Measurements from ENCODE around the gene KAT2B. TPM values are rescaled to one million over a fixed set of nuclear protein-coding genes. Genes with fewer than 3 reads are reported as not detected.

The KAT2B gene
- total RNA-seq, 1 experiment from 2014 or later = 4.6 TPM

GRCh38 chr3:20001932-20002331 is 38.3 kb upstream of the KAT2B start:
- POLR2A ChIA-PET (ENCODE audit: low non-redundant PET) = no interaction called here

GRCh38 chr3:20007960-20008359 is 32.3 kb upstream of the KAT2B start:
- no peak for TF ChIP-seq EZH2 (IDR thresholded peaks at IDR 0.05; ENCODE audit: borderline replicate concordance, low read depth, low read length, poor library complexity, severe bottlenecking)
- TF ChIP-seq CTCF (conservative IDR thresholded peaks at IDR 0.05; ENCODE audit: low read depth, low read length) = no peak
- H3K36me3 ChIP-seq (ENCODE audit: insufficient read depth, low read length, poor library complexity, severe bottlenecking) = no peaks in the 10 kb centered on the region
- H3K27me3 ChIP-seq (replicated peaks; ENCODE audit: insufficient read depth, low read depth, low read length, poor library complexity) = no peaks in the 10 kb centered on the region
- DNase-seq (ENCODE audit: low spot score) = no peak
- no peak overlapping the region for H3K27ac ChIP-seq (ENCODE audit: low read depth, low read length, poor library complexity, severe bottlenecking)
- CTCF ChIA-PET = no interaction called here
- BruUV-seq (replicated peaks) = no TSS peak
- H3K4me1 ChIP-seq (ENCODE audit: insufficient read depth, low read length, poor library complexity, severe bottlenecking) = no peaks in the 10 kb centered on the region
- H3K9me3 ChIP-seq (ENCODE audit: low read depth, low read length, poor library complexity, severe bottlenecking) = no peaks in the 10 kb centered on the region
- H3K4me3 ChIP-seq (ENCODE audit: low read depth, low read length, poor library complexity, severe bottlenecking) = no peak overlapping the region
- POLR2A ChIA-PET (ENCODE audit: low non-redundant PET) = no interaction called here
- intact Hi-C loops (cut with micrococcal nuclease; ENCODE audit: unreplicated experiment) = no loop called here

More at GRCh38 chr3:20001932-20002331, 38.3 kb upstream of the KAT2B start:
- Histone ChIP-seq H3K9me3 (ENCODE audit: low read depth, low read length, poor library complexity, severe bottlenecking) (no peaks in the 10 kb centered on the region), H3K27me3 (replicated peaks; ENCODE audit: insufficient read depth, low read depth, low read length, poor library complexity) (no peaks in the 10 kb centered on the region), H3K36me3 (ENCODE audit: insufficient read depth, low read length, poor library complexity, severe bottlenecking) (no peaks in the 10 kb centered on the region), H3K4me3 (ENCODE audit: low read depth, low read length, poor library complexity, severe bottlenecking) (no peak overlapping the region), H3K27ac (ENCODE audit: low read depth, low read length, poor library complexity, severe bottlenecking) (no peak overlapping the region), H3K4me1 (ENCODE audit: insufficient read depth, low read length, poor library complexity, severe bottlenecking) (no peaks in the 10 kb centered on the region)
- no peak for DNase-seq (ENCODE audit: low spot score)
- no peak for TF ChIP-seq CTCF (conservative IDR thresholded peaks at IDR 0.05; ENCODE audit: low read depth, low read length)
- no peak for TF ChIP-seq EZH2 (IDR thresholded peaks at IDR 0.05; ENCODE audit: borderline replicate concordance, low read depth, low read length, poor library complexity, severe bottlenecking)
- intact Hi-C loops (cut with micrococcal nuclease; ENCODE audit: unreplicated experiment) = no loop called here
- CTCF ChIA-PET = no interaction called here
- no TSS peak for BruUV-seq (replicated peaks)

GRCh38 chr3:20008646-20009045 is 31.6 kb upstream of the KAT2B start:
- ChIA-PET POLR2A (ENCODE audit: low non-redundant PET) (no interaction called here), CTCF (no interaction called here)
- Histone ChIP-seq H3K4me1 (ENCODE audit: insufficient read depth, low read length, poor library complexity, severe bottlenecking) (no peaks in the 10 kb centered on the region), H3K36me3 (ENCODE audit: insufficient read depth, low read length, poor library complexity, severe bottlenecking) (no peaks in the 10 kb centered on the region), H3K4me3 (ENCODE audit: low read depth, low read length, poor library complexity, severe bottlenecking) (no peak overlapping the region), H3K27me3 (replicated peaks; ENCODE audit: insufficient read depth, low read depth, low read length, poor library complexity) (no peaks in the 10 kb centered on the region), H3K9me3 (ENCODE audit: low read depth, low read length, poor library complexity, severe bottlenecking) (no peaks in the 10 kb centered on the region), H3K27ac (ENCODE audit: low read depth, low read length, poor library complexity, severe bottlenecking) (no peak overlapping the region)
- intact Hi-C loops (cut with micrococcal nuclease; ENCODE audit: unreplicated experiment) = no loop called here
- no peak for DNase-seq (ENCODE audit: low spot score)
- TF ChIP-seq CTCF (conservative IDR thresholded peaks at IDR 0.05; ENCODE audit: low read depth, low read length) (no peak), EZH2 (IDR thresholded peaks at IDR 0.05; ENCODE audit: borderline replicate concordance, low read depth, low read length, poor library complexity, severe bottlenecking) (no peak)
- no TSS peak for BruUV-seq (replicated peaks)
